K562 (cell line): Measurements from ENCODE around the gene SETD3. TPM values are rescaled to one million over a fixed set of nuclear protein-coding genes. Genes with fewer than 3 reads are reported as not detected.

Source experiments
- ATAC-seq: fragments of 200-7000 bp; cut with Tn5 transposase; 3 replicates; pipeline ENCODE4 v1.9.1; 2020; ENCODE audit warnings: moderate library complexity
- BruUV-seq: library from RNA; stranded (reverse); fragments of 400-500 nt; replicated peaks from 2 replicates; lab custom pipeline; 2021; lab: Mats Ljungman, UMichigan
- CTCF ChIA-PET: fragments of 300-600 bp; formaldehyde crosslinking; extraction: SDS; loops from one replicate; lab custom pipeline; 2021; ENCODE audit warnings: low intra/inter-chr PET ratio; lab: Yijun Ruan, JAX
- POLR2A ChIA-PET: fragments of 300-600, 350-650 bp; sonication (Branson Sonifier 250); formaldehyde crosslinking; extraction: SDS; loops from one replicate; lab custom pipeline; 2021; ENCODE audit warnings: antibody characterized with exemption, inconsistent platforms; lab: Yijun Ruan, JAX
- DNase-seq, 4 experiments: peaks; one replicate each; pipeline versions ENCODE4 v3.0.0 to v3.0.0-alpha.2; 2011 to 2018; ENCODE audit warnings: low spot score in 3 of 4, mixed read lengths in 3 of 4; ENCODE audit errors: extremely low read depth in 1 of 4
- FAIRE-seq: peaks from 2 replicates; lab custom pipeline; 2011; peaks lifted over from hg19 to GRCh38; lab: Jason Lieb, UNC
- H2AFZ ChIP-seq: 2 replicates; pipeline ENCODE4 v1.6.0; 2011; ENCODE audit warnings: low read depth, low read length, control low read depth, inconsistent platforms
- H3K27ac ChIP-seq: fragments of 200-600 bp; 3 replicates; pipeline ENCODE4 v1.8.0; 2011; ENCODE audit warnings: low read depth, mild to moderate bottlenecking, control low read depth, inconsistent platforms, low read length, moderate library complexity, mixed read lengths; ENCODE audit errors: extremely low read depth
- H3K27me3 ChIP-seq, 2 experiments: fragments of 300-600 bp in 1 of 2; 2 replicates in 1 of 2; 3 replicates in 1 of 2; pipeline versions ENCODE4 v1.6.0 to v1.8.0; 2011; ENCODE audit warnings: inconsistent platforms in 2 of 2, low read length in 2 of 2, mild to moderate bottlenecking in 1 of 2, mixed read lengths in 1 of 2, moderate library complexity in 1 of 2; ENCODE audit not compliant: control insufficient read depth in 2 of 2, insufficient read depth in 2 of 2
- H3K36me3 ChIP-seq: fragments of 300-600 bp; 3 replicates; pipeline ENCODE4 v1.8.0; 2011; ENCODE audit warnings: mild to moderate bottlenecking, low read length, inconsistent platforms; ENCODE audit not compliant: control insufficient read depth, insufficient read depth
- H3K4me1 ChIP-seq, 2 experiments: fragments of 200-600 bp in 1 of 2; replicated peaks in 1 of 2; 2 replicates in 1 of 2; 3 replicates in 1 of 2; pipeline versions ENCODE4 v1.5.1 to v1.8.0; 2011; ENCODE audit warnings: inconsistent platforms in 2 of 2, low read length in 2 of 2, mild to moderate bottlenecking in 1 of 2, mixed read lengths in 1 of 2, moderate library complexity in 1 of 2; ENCODE audit not compliant: control insufficient read depth in 2 of 2, insufficient read depth in 2 of 2
- H3K4me2 ChIP-seq: 2 replicates; pipeline ENCODE4 v1.6.1; 2011; ENCODE audit warnings: low read length, control low read depth, inconsistent platforms, mixed read lengths; ENCODE audit not compliant: insufficient read depth
- H3K4me3 ChIP-seq: fragments of 200-600 bp; sonication (generic), shearing (Covaris generic); 2 replicates; pipeline ENCODE4 v1.5.1; 2016; ENCODE audit warnings: control low read depth, inconsistent platforms
- H3K79me2 ChIP-seq: fragments of 200-600 bp; 3 replicates; pipeline ENCODE4 v1.8.0; 2011; ENCODE audit warnings: low read length, inconsistent platforms; ENCODE audit not compliant: control insufficient read depth, insufficient read depth
- H3K9ac ChIP-seq, 2 experiments: 2 replicates each; pipeline versions ENCODE4 v1.6.0 to v1.6.1; 2011; ENCODE audit warnings: low read depth in 2 of 2, low read length in 2 of 2, control low read depth in 1 of 2, inconsistent platforms in 1 of 2, mild to moderate bottlenecking in 1 of 2, mixed read lengths in 1 of 2; ENCODE audit not compliant: insufficient read depth in 1 of 2
- H3K9me1 ChIP-seq: one replicate; pipeline ENCODE4 v1.6.0; 2011; ENCODE audit warnings: inconsistent platforms, mild to moderate bottlenecking, low read length, moderate library complexity; ENCODE audit not compliant: control insufficient read depth, insufficient read depth
- H3K9me3 ChIP-seq: replicated peaks from 2 replicates; pipeline ENCODE4 v1.5.1; 2011; ENCODE audit warnings: low read depth, low read length, inconsistent platforms; ENCODE audit not compliant: control insufficient read depth, insufficient read depth
- H4K20me1 ChIP-seq: replicated peaks from 2 replicates; pipeline ENCODE4 v1.6.1; 2011; ENCODE audit warnings: low read length, inconsistent platforms, mixed read lengths; ENCODE audit not compliant: control insufficient read depth, insufficient read depth
- NBN ChIP-seq: fragments of 450-650 bp; IDR thresholded peaks from 2 replicates; pipeline ENCODE4 v1.6.1; 2016; ENCODE audit warnings: low read depth, mild to moderate bottlenecking
- TFE3 ChIP-seq: fragments of 450-650 bp; formaldehyde crosslinking; IDR thresholded peaks from 2 replicates; pipeline ENCODE4 v1.4.0; 2020; ENCODE audit warnings: mild to moderate bottlenecking, mixed read lengths
- XRCC3 ChIP-seq: fragments of 450-650 bp; IDR thresholded peaks from 2 replicates; pipeline ENCODE4 v1.6.1; 2017; ENCODE audit warnings: mild to moderate bottlenecking, moderate library complexity
- ZFX ChIP-seq: sonication (generic); formaldehyde crosslinking; IDR thresholded peaks from 2 replicates; pipeline ENCODE4 v1.8.0; 2022; ENCODE audit warnings: mild to moderate bottlenecking, missing genetic modification reagents, moderate library complexity
- WGBS: fragments of 100-300 bp; shearing (Covaris generic); methylation state at CpG from one replicate; pipeline ENCODE4 v1.1.6; 2016; ENCODE audit warnings: low coverage, mixed read lengths; ENCODE audit not compliant: insufficient coverage; ENCODE audit errors: missing lambda C conversion rate; 5-methylcytosine and 5-hydroxymethylcytosine counted together
- in situ Hi-C: fragments of 300-500 bp; cut with MboI; formaldehyde crosslinking; loops from 4 replicates; pipeline ENCODE4 v1.15.0; 2018; ENCODE audit warnings: inconsistent platforms, mixed read lengths
- intact Hi-C: fragments of 100-400 bp; cut with micrococcal nuclease; formaldehyde crosslinking; loops from 2 replicates; pipeline ENCODE4 v1.14.2; 2022
- polyA plus RNA-seq, 8 experiments: library from polyadenylated mRNA; depleted of rRNA in 4 of 8; stranded (reverse) in 5 of 8; unstranded in 3 of 8; fragments of >200 nt; fragmentation: Nextera tagmentation in 2 of 8; fragmentation: Illumina TruSeq in 1 of 8; extraction: Ambion mirVana in 2 of 8; extraction: Trizol in 1 of 8; gene quantifications; 2 replicates each; pipeline versions ENCODE4 v1.2.1 to v1.2.3, GENCODE V29; 2011 to 2014; ENCODE audit warnings: inconsistent platforms in 1 of 8, missing spikeins in 1 of 8
- total RNA-seq, 7 experiments: library from RNA; depleted of rRNA in 6 of 7; stranded (reverse); fragments of >200 nt in 6 of 7; fragmentation: Illumina TruSeq in 2 of 7; extraction: Trizol in 2 of 7; gene quantifications; 2 replicates each; pipeline versions ENCODE4 v1.2.1 to v1.2.3, GENCODE V29; 2011 to 2021; ENCODE audit warnings: low replicate concordance in 1 of 7

The SETD3 gene
- total and polyA plus RNA-seq, 9 of the 15 experiments (the other 6 are each of a cell fraction or from before 2014, with no cell fraction given), result 8.5 to 35.9 (median 26.5) TPM

DNA sequence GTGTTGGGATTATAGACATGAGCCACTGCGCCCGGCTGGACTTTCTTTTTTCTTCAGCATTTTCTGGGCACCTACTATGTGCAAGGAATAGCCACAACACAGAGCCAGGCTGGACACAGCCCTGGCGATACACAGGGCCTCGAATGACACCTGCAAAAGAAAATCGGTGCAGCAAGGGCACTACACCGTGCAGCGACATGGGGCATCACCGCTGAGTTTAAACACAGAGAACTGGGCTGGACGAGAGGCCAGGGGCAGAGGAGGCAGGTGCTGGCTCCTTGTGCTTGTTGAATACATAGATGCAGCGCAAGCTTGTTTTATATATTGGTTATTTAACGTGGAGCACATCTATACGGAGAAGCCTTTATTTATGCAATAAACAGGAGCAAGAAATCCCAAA is 92.4 kb downstream of the SETD3 start:
- intact Hi-C loops (loop anchor here (10.0 kb wide), 1 partner anchor 237 kb away; no protein-coding TSS in a partner anchor), in situ Hi-C loops (loop anchor here (25.0 kb wide), 1 partner anchor 499 kb away; no protein-coding TSS in a partner anchor)
- H3K9me1 ChIP-seq, result no peaks in the 10 kb centered on the region
- POLR2A ChIA-PET, result interaction anchor here (0.6 to 0.9 kb wide), 2 partner anchors 25 to 36 kb away, joined by 3 read pairs; no protein-coding TSS in a partner anchor
- no peaks in the 10 kb centered on the region for H3K79me2 ChIP-seq
- no TSS peak for BruUV-seq
- H3K36me3 ChIP-seq, result no peaks in the 10 kb centered on the region
- no peak overlapping the region for H3K9ac ChIP-seq
- no peak overlapping the region for H3K4me2 ChIP-seq
- CTCF ChIA-PET, result no interaction called here
- peaks cover 15 to 47% of the 10 kb centered on the region in 2 experiments for H3K27me3 ChIP-seq
- peaks cover 0 to 6% of the 10 kb centered on the region in 2 experiments; a peak in 1 of 5 replicates for H3K4me1 ChIP-seq
- H4K20me1 ChIP-seq, result peaks cover 6% of the 10 kb centered on the region; the same call in 1 of the 2 replicates
- no peaks in the 10 kb centered on the region for H3K9me3 ChIP-seq
- DNase-seq (no peak), ATAC-seq (no peak), FAIRE-seq (no peak)
- H2AFZ ChIP-seq, result no peak overlapping the region
- TF ChIP-seq NBN, result no peak
- TF ChIP-seq XRCC3, result no peak
- no peak for TF ChIP-seq TFE3 (CRISPR knock-in tag)
- TF ChIP-seq ZFX (CRISPR knock-in tag), result no peak
- H3K27ac ChIP-seq, result no peak overlapping the region
- 20% methylated on average over 9 of the region's 12 CpGs for WGBS
- H3K4me3 ChIP-seq, result no peak overlapping the region
